ENCODE results near the gene HRH1. TPM values are rescaled to one million over a fixed set of nuclear protein-coding genes. Genes with fewer than 3 reads are reported as not detected.

The HRH1 gene
- total and polyA plus RNA-seq, 2 donors (not counting 1 experiment from before 2014, with no cell fraction given) = not detected

DNA sequence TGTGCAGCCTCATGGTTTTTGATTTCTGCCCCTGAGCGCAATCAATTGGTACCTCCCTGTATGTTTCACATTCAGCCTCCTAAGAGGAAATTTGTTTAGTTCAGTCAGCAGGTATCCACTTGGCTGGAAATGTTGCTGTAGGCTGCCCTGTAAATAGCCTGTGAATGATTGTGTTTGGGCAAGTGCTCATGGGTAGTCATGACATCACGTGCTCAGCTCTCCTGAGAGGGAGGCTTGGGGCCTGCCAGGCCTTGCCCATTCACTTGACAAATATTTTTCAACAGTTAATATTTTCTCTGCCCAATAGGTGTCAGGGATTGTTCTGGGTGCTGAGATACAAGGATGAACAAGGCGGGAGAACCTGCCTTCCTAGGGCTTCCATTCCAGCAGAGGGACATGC, 13.3 kb downstream of the HRH1 start:
- DNase-seq = no peak
- no peak for ATAC-seq (ENCODE audit: low read depth)
- no peaks in the 10 kb centered on the region for H3K36me3 ChIP-seq (replicated peaks in 1 of 2; ENCODE audit: control extremely low read depth in 1 of 2, control insufficient read depth in 1 of 2, extremely low read depth in 1 of 2, insufficient read depth in 2 of 2, low read length in 1 of 2)
- H3K9me3 ChIP-seq (ENCODE audit: control extremely low read depth in 1 of 3, control insufficient read depth in 2 of 3, insufficient read depth in 1 of 3, low read length in 2 of 3) = no peaks in the 10 kb centered on the region
- no peaks in the 10 kb centered on the region for H3K79me2 ChIP-seq (ENCODE audit: control insufficient read depth, insufficient read depth, low read length)
- POLR2A ChIA-PET = no interaction called here
- H3K4me1 Mint-ChIP-seq = no peaks in the 10 kb centered on the region
- H3K27me3 ChIP-seq (replicated peaks in 1 of 4; ENCODE audit: control extremely low read depth in 1 of 4, control insufficient read depth in 3 of 4, insufficient read depth in 4 of 4, low read length in 3 of 4) = peaks cover 0 to 2% (median 0%) of the 10 kb centered on the region in 4 experiments
- H3K9ac ChIP-seq (ENCODE audit: low read length) = no peak overlapping the region
- no peak overlapping the region for H3K4me3 Mint-ChIP-seq
- H4K20me1 ChIP-seq (ENCODE audit: control insufficient read depth, insufficient read depth, low read length, poor library complexity, severe bottlenecking) = no peaks in the 10 kb centered on the region
- H3K4me3 ChIP-seq (ENCODE audit: control extremely low read depth in 1 of 5, extremely low read depth in 1 of 5, insufficient read depth in 1 of 5, low read depth in 2 of 5, low read length in 4 of 5) = no peak overlapping the region
- no peak overlapping the region for H3K27ac Mint-ChIP-seq
- CTCF ChIA-PET = no interaction called here
- H3K27me3 Mint-ChIP-seq = peaks cover 11% of the 10 kb centered on the region
- TF ChIP-seq, protein P1, sequence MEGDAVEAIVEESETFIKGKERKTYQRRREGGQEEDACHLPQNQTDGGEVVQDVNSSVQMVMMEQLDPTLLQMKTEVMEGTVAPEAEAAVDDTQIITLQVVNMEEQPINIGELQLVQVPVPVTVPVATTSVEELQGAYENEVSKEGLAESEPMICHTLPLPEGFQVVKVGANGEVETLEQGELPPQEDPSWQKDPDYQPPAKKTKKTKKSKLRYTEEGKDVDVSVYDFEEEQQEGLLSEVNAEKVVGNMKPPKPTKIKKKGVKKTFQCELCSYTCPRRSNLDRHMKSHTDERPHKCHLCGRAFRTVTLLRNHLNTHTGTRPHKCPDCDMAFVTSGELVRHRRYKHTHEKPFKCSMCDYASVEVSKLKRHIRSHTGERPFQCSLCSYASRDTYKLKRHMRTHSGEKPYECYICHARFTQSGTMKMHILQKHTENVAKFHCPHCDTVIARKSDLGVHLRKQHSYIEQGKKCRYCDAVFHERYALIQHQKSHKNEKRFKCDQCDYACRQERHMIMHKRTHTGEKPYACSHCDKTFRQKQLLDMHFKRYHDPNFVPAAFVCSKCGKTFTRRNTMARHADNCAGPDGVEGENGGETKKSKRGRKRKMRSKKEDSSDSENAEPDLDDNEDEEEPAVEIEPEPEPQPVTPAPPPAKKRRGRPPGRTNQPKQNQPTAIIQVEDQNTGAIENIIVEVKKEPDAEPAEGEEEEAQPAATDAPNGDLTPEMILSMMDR (IDR thresholded peaks at IDR 0.05) = no peak
- TF ChIP-seq EZH2 (IDR thresholded peaks at IDR 0.05; ENCODE audit: borderline replicate concordance, insufficient read depth, low read depth, low read length, poor library complexity, severe bottlenecking) = no peak
- no peaks in the 10 kb centered on the region for H3K4me1 ChIP-seq (ENCODE audit: control insufficient read depth in 2 of 2, insufficient read depth in 2 of 2, low read length in 2 of 2)
- no peak overlapping the region for H3K27ac ChIP-seq (ENCODE audit: low read length in 2 of 2)
- 100% methylated on average over 1 of the region's 3 CpGs for WGBS (ENCODE audit: insufficient coverage)
- H2AFZ ChIP-seq (ENCODE audit: insufficient read depth, low read depth, low read length, poor library complexity, severe bottlenecking) = no peak overlapping the region
- no peaks in the 10 kb centered on the region for H3K9me3 Mint-ChIP-seq (ENCODE audit: insufficient read depth)
- no peak overlapping the region for H3K4me2 ChIP-seq (replicated peaks; ENCODE audit: low read depth, low read length, poor library complexity, severe bottlenecking)
- intact Hi-C loops (cut with micrococcal nuclease) = no loop called here

DNA sequence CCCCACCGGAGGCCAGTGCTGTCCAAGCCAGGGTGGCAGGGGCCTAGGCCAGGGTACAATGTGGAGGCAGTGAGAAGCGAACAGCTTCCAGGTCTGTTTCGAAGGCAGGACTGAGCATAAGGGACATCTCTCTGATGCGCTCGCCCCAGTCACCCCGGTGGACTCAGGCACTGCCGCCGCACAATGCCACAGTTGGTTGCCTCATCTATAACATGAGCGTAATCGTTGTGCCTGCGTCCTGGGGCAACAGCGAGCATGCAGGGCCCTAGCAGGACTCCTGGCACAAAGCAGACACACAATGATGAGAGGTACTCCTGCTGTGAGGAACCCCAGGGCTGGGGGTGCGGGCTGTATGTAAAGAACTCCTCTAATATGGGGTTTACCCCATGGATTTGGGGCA, 14.1 kb downstream of the HRH1 start:
- no peak overlapping the region for H3K27ac Mint-ChIP-seq
- H3K27ac ChIP-seq (ENCODE audit: low read length in 2 of 2) = no peak overlapping the region
- no peaks in the 10 kb centered on the region for H3K79me2 ChIP-seq (ENCODE audit: control insufficient read depth, insufficient read depth, low read length)
- no peaks in the 10 kb centered on the region for H3K9me3 ChIP-seq (ENCODE audit: control extremely low read depth in 1 of 3, control insufficient read depth in 2 of 3, insufficient read depth in 1 of 3, low read length in 2 of 3)
- no peaks in the 10 kb centered on the region for H3K27me3 ChIP-seq (replicated peaks in 1 of 4; ENCODE audit: control extremely low read depth in 1 of 4, control insufficient read depth in 3 of 4, insufficient read depth in 4 of 4, low read length in 3 of 4)
- H2AFZ ChIP-seq (ENCODE audit: insufficient read depth, low read depth, low read length, poor library complexity, severe bottlenecking) = no peak overlapping the region
- H3K27me3 Mint-ChIP-seq = peaks cover 5% of the 10 kb centered on the region
- no peak overlapping the region for H3K9ac ChIP-seq (ENCODE audit: low read length)
- H3K4me1 ChIP-seq (ENCODE audit: control insufficient read depth in 2 of 2, insufficient read depth in 2 of 2, low read length in 2 of 2) = no peaks in the 10 kb centered on the region
- no peak for TF ChIP-seq EZH2 (IDR thresholded peaks at IDR 0.05; ENCODE audit: borderline replicate concordance, insufficient read depth, low read depth, low read length, poor library complexity, severe bottlenecking)
- TF ChIP-seq, protein P1 (IDR thresholded peaks at IDR 0.05) = no peak
- no peak overlapping the region for H3K4me3 Mint-ChIP-seq
- POLR2A ChIA-PET = no interaction called here
- ATAC-seq (ENCODE audit: low read depth) (no peak), DNase-seq (no peak)
- CTCF ChIA-PET = no interaction called here
- no peaks in the 10 kb centered on the region for H3K36me3 ChIP-seq (replicated peaks in 1 of 2; ENCODE audit: control extremely low read depth in 1 of 2, control insufficient read depth in 1 of 2, extremely low read depth in 1 of 2, insufficient read depth in 2 of 2, low read length in 1 of 2)
- no peaks in the 10 kb centered on the region for H3K9me3 Mint-ChIP-seq (ENCODE audit: insufficient read depth)
- no peaks in the 10 kb centered on the region for H4K20me1 ChIP-seq (ENCODE audit: control insufficient read depth, insufficient read depth, low read length, poor library complexity, severe bottlenecking)
- H3K4me3 ChIP-seq (ENCODE audit: control extremely low read depth in 1 of 5, extremely low read depth in 1 of 5, insufficient read depth in 1 of 5, low read depth in 2 of 5, low read length in 4 of 5) = no peak overlapping the region
- intact Hi-C loops (cut with micrococcal nuclease) = no loop called here
- no peaks in the 10 kb centered on the region for H3K4me1 Mint-ChIP-seq
- 98% methylated on average over 12 of the region's 13 CpGs for WGBS (ENCODE audit: insufficient coverage)
- H3K4me2 ChIP-seq (replicated peaks; ENCODE audit: low read depth, low read length, poor library complexity, severe bottlenecking) = no peak overlapping the region
